GM11168 (cell line): ENCODE data around the gene WFS1.

ENCODE experiments used
- in situ Hi-C: fragments of 300-500 bp; cut with MboI; formaldehyde crosslinking; loops from one replicate; pipeline ENCODE4 v1.12.0; 2022; ENCODE audit warnings: low sequenced_read_pairs; ENCODE audit not compliant: unreplicated experiment

WFS1 gene

GRCh38 chr4:6320663-6321062, 51.0 kb downstream of the WFS1 start:
- in situ Hi-C loops: no loop called here

DNA sequence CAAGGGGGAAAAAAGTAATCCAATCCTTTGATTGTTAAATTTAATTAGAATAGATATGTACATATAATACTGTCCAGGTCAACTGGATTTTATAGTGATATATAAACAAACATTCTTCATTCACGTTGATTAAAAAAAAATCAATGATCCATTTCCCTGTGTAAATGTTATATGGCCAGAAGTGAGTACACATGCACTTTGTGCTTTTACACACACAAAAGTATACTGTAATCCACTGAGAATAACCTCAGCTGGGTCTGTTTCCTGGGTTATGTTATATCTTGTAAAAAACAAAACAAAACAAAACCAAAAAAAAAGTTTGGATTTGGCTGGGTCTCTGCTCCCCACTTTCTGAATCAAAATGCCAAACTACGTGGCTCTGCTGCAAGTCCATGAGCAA, 51.7 kb downstream of the WFS1 start:
- in situ Hi-C loops: no loop called here

DNA sequence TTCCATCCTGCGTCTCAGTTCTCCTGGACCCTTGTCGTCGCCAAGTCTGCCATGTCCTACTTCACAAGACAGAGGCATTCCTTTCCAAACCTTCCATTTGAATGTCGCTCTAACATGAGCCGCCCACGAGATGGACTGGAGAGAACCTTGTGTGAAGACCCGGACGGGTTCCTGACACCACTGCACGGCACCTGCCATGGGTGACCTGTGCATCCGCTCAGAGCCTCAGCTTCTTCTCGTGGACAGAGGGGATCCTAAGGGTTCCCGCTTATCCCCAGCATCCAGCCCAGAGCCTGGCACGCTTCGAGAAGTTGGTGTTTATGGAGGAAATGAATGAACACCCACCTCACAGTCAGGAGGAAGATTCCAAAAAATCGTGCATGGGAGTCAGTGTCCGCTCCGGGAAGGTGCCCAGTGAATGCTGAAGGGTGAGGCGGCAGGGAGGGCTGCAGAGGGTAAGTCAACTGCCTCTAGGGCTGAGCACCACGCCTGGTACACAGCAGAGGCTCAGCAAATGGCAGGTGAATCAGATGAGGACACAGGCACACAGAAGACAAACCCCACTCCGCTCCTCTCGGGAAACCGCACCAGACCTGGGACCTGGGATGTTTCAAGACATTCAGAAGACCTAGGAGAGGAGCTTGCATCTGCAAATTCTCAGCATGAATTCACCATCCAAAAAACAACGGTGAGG, 52.6 kb downstream of the WFS1 start:
- in situ Hi-C loops: no loop called here

- in situ Hi-C loops: no loop called here
These were observed 53.3 kb downstream of the WFS1 start for GRCh38 chr4:6322761-6323566.

GRCh38 chr4:6324461-6324998, 54.9 kb downstream of the WFS1 start:
- in situ Hi-C loops: no loop called here

DNA sequence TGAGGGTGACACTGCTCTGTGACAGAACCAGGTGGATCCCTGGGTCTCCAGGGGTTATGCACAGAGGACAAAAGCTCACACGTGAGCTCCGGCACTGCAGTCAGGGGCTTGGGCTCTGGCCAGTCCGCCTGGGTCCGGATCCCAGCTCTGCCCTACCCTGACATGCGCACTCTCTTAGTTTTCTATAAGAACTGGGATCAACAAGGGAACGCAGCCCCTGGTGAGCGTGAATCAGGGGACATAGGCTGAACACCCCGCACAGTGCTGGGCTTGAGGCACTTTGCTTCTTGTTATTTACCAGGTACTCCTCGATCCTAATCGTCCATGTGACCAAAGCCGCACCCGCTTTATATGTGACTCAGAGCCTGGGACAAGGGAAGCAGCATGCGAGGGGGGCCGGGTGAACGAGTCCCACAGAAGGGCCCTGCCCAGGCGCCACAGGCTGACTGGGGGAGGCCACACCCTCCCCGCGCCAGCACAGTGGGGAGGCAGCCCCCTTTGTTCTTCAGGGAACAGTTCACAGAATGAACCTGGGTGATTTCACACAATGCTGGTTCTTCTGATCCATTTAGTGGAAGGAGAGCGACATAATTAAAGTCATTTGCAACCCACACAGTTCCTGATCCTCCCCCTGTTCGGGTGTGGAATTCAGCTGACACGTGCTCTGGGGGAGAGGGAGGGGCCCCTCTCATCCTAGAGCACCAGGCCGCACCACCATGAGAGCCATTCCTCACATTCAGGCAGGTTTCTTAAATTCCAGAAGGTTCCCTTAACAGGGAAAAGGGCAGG, 55.5 kb downstream of the WFS1 start:
- in situ Hi-C loops: loop anchor here (5.0 kb wide), 1 partner anchor 63 kb away; no protein-coding TSS in a partner anchor

- in situ Hi-C loops: loop anchor here (5.0 kb wide), 1 partner anchor 64 kb away; no protein-coding TSS in a partner anchor
These were observed 56.2 kb downstream of the WFS1 start for GRCh38 chr4:6325788-6326290.

GRCh38 chr4:6326312-6327060, 56.8 kb downstream of the WFS1 start:
- in situ Hi-C loops: loop anchor here (5.0 kb wide), 1 partner anchor 64 kb away; no protein-coding TSS in a partner anchor

GRCh38 chr4:6327220-6327917, 57.7 kb downstream of the WFS1 start:
- in situ Hi-C loops: loop anchor here (5.0 kb wide), 1 partner anchor 65 kb away; no protein-coding TSS in a partner anchor

DNA sequence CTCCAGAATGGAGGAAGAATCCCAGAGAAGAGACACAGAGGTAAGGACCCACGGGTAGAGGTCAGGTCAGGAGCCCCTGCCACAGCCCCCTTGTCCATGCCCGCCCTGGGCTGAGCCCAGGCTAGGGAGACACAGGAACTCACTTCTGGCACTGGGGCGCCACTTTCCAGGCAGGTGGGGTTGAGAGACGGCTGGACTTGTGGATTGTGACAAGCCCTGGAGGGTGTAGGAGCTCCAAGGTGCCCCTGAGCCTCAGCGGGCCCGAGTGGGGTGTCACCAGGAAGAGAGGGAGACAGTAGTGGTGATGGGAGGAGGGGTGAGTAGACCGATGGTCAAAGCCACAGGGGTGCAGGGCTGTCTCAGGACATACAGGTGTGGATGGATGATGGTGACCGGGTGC, 58.9 kb downstream of the WFS1 start:
- in situ Hi-C loops: loop anchor here (5.0 kb wide), 1 partner anchor 66 kb away; no protein-coding TSS in a partner anchor

GRCh38 chr4:6329478-6330383, 60.1 kb downstream of the WFS1 start:
- in situ Hi-C loops: loop anchor here (5.0 kb wide), 1 partner anchor 67 kb away; no protein-coding TSS in a partner anchor

- in situ Hi-C loops: no loop called here
These were observed 60.7 kb downstream of the WFS1 start for GRCh38 chr4:6330384-6330767.

DNA sequence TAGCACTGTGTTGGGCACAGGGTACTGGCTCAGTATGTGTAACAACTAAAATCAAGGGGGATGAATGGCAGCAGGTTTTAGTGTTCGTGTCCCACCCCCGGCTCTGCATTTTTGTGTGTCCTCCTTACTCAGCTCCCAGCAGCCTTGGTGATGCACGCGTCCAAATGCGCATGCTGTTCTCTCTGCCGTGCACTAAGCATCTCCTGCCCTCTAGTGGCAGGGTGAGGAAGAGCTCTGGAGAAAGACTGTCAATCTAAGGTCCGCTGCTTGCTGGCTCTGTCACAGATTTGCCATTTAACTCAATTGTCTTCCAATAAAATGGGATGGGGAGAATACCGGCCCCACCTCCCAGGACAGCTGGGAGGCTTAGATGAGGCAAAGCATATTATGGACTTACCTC, 61.4 kb downstream of the WFS1 start:
- in situ Hi-C loops: no loop called here

GRCh38 chr4:6331468-6331867, 61.8 kb downstream of the WFS1 start:
- in situ Hi-C loops: no loop called here

- in situ Hi-C loops: no loop called here
These were observed 62.5 kb downstream of the WFS1 start for GRCh38 chr4:6332042-6332668.

DNA sequence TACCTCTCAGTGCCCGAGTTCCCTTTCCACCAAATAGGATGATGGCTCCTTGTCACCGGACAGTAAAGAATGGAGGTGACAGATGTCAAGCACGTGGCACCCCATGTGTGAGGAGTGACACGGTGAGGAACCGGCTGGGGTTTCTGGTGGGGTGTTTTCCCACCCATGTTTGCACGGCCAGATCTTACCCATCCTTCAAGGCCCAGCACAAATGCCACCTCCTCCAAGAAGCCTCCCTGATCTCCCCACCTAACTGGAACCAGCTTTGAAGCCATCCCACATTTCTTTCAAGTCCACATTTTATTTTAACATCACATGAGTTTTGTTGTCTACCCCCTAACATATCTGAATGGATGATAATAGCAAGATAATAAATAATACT, 63.0 kb downstream of the WFS1 start:
- in situ Hi-C loops: no loop called here
